Calu3 (cell line): ENCODE results near the gene FAM241A. TPM values are rescaled to one million over a fixed set of nuclear protein-coding genes. Genes with fewer than 3 reads are reported as not detected.

ENCODE experiments used
- BruUV-seq: library from RNA; stranded (reverse); fragments of 400-500 nt; replicated peaks from 2 replicates; lab custom pipeline; 2021; lab: Mats Ljungman, UMichigan
- CTCF ChIA-PET: fragments of 300-600 bp; sonication (Branson Sonifier 250); formaldehyde crosslinking; loops from one replicate; lab custom pipeline; 2022; ENCODE audit warnings: antibody characterized with exemption; lab: Charles Lee
- DNase-seq: peaks from one replicate; pipeline ENCODE4 v3.0.0; 2022
- H3K27ac Mint-ChIP-seq: one replicate; pipeline ENCODE4 v1.8.0; 2022; ENCODE audit warnings: mixed read lengths; ENCODE audit not compliant: unreplicated experiment
- H3K27me3 Mint-ChIP-seq: one replicate; pipeline ENCODE4 v1.8.0; 2022; ENCODE audit warnings: mixed read lengths; ENCODE audit not compliant: unreplicated experiment
- H3K36me3 Mint-ChIP-seq: one replicate; pipeline ENCODE4 v1.8.0; 2022; ENCODE audit warnings: mild to moderate bottlenecking, moderate library complexity, mixed read lengths; ENCODE audit not compliant: insufficient read depth, unreplicated experiment
- H3K4me1 Mint-ChIP-seq: one replicate; pipeline ENCODE4 v1.8.0; 2022; ENCODE audit warnings: mild to moderate bottlenecking, low read depth, mixed read lengths; ENCODE audit not compliant: unreplicated experiment
- H3K4me3 Mint-ChIP-seq: one replicate; pipeline ENCODE4 v1.8.0; 2022; ENCODE audit warnings: mild to moderate bottlenecking, low read depth, moderate library complexity, mixed read lengths; ENCODE audit not compliant: unreplicated experiment
- H3K9me3 Mint-ChIP-seq: one replicate; pipeline ENCODE4 v1.8.0; 2022; ENCODE audit warnings: low read depth, mixed read lengths; ENCODE audit not compliant: unreplicated experiment
- CTCF ChIP-seq: fragments of 200-600 bp; IDR thresholded peaks from one replicate; pipeline ENCODE4 v1.8.0; 2022; ENCODE audit warnings: antibody characterized with exemption; ENCODE audit not compliant: unreplicated experiment
- intact Hi-C: fragments of 100-400 bp; cut with micrococcal nuclease; formaldehyde crosslinking; loops from one replicate; pipeline ENCODE4 v1.10.0; 2022; ENCODE audit not compliant: unreplicated experiment
- total RNA-seq: library from RNA; stranded (reverse); gene quantifications from 2 replicates; pipeline ENCODE4 v1.2.3, GENCODE V29; 2022

FAM241A gene
- total RNA-seq, 1 experiment from 2014 or later = 1.6 TPM

DNA sequence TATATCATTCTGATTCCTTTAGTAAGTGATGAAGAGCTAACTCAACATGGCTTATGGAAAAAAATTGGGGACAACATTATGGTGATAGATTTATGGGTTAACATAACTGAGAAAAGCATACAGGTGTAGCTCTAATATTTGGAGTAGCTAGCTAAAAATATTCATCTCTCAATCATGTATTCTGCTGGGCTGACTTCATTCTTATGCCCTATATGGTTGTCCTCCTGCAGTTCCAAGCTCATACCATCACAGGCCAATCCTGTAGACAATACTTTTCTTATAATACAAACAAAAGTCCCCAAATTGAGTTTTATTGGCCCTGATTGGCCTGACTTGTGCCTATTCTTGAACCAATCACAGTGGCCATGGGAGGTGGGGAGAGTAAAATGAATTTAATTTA is 6.7 kb upstream of the FAM241A start:
- CTCF ChIA-PET = no interaction called here
- H3K27ac Mint-ChIP-seq = no peak overlapping the region
- no peak for TF ChIP-seq CTCF
- intact Hi-C loops = no loop called here
- H3K4me3 Mint-ChIP-seq = no peak overlapping the region
- no peaks in the 10 kb centered on the region for H3K4me1 Mint-ChIP-seq
- H3K36me3 Mint-ChIP-seq = no peaks in the 10 kb centered on the region
- no peaks in the 10 kb centered on the region for H3K27me3 Mint-ChIP-seq
- no peaks in the 10 kb centered on the region for H3K9me3 Mint-ChIP-seq
- no peak for DNase-seq
- no TSS peak for BruUV-seq

GRCh38 chr4:112140536-112140935 is 4.7 kb upstream of the FAM241A start:
- Mint-ChIP-seq H3K4me1 (peaks cover 8% of the 10 kb centered on the region), H3K27ac (no peak overlapping the region)
- CTCF ChIA-PET = no interaction called here

DNA sequence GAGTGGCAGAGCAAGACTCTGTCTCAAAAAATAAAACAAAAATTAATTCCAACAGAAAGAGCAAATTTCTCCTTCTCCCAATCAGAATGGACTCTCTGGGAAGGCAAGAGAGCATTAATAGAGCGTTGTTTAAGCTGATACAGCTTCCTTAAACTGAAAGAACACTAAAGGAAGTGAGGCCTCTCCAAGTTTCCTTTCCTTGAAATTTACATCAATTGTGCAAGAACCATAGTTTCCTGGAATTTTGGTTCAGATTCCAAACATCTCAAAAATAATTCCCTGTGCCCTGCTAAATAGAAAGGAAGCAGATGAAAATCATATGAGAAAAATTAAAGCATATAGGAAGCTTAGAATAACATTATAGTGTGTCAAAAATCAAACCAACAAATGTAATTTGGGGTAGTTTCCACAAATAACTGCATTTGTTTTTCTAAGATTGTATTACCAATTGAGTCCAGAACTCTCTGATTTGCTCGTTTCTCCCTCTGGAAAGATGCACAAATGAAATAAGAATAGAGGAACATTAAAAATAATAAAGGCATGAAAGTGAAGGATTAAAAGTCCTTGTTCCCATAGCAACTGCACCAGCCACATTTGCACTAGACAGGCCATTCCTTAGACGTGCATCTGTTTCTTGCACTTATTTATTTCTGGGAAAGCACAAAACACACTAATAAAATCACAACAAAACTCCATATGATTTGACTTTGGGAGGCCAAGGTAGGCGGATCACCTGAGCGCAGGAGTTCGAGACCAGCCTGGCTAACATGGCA is 3.7 kb upstream of the FAM241A start:
- CTCF ChIA-PET = no interaction called here
- Mint-ChIP-seq H3K4me3 (no peak overlapping the region), H3K9me3 (no peaks in the 10 kb centered on the region), H3K27ac (no peak overlapping the region), H3K27me3 (no peaks in the 10 kb centered on the region), H3K36me3 (peaks cover 14% of the 10 kb centered on the region), H3K4me1 (peaks cover 8% of the 10 kb centered on the region)
- no TSS peak for BruUV-seq
- no peak for DNase-seq
- no peak for TF ChIP-seq CTCF
- intact Hi-C loops = no loop called here

More at GRCh38 chr4:112140536-112140935, 4.7 kb upstream of the FAM241A start:
- DNase-seq = no peak
- Mint-ChIP-seq H3K36me3 (peaks cover 4% of the 10 kb centered on the region), H3K4me3 (no peak overlapping the region), H3K27me3 (no peaks in the 10 kb centered on the region), H3K9me3 (no peaks in the 10 kb centered on the region)
- BruUV-seq = no TSS peak
- intact Hi-C loops = no loop called here
- TF ChIP-seq CTCF = no peak

DNA sequence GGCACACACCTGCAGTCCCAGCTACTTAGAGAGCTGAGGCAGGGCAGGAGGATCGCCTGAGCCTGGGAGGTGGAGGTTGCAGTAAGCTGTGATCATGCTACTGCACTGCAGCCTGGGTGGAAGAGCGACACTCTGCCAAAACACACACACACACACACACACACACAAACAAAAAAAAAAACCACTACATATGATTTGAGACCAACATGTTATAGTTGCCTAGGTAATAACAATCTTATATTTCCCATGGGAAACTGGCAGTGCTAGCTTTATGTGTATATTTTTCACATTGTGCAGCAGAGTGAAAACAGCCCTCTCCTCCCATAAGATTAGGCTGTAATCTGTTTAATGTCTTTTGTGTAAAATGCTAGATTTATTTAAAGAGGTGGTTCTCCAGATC is 3.1 kb upstream of the FAM241A start:
- BruUV-seq = no TSS peak
- H3K4me3 Mint-ChIP-seq = no peak overlapping the region
- H3K9me3 Mint-ChIP-seq = no peaks in the 10 kb centered on the region
- H3K27me3 Mint-ChIP-seq = no peaks in the 10 kb centered on the region
- no peak for TF ChIP-seq CTCF
- H3K27ac Mint-ChIP-seq = no peak overlapping the region
- peaks cover 8% of the 10 kb centered on the region for H3K4me1 Mint-ChIP-seq
- peaks cover 17% of the 10 kb centered on the region for H3K36me3 Mint-ChIP-seq
- CTCF ChIA-PET = no interaction called here
- intact Hi-C loops = no loop called here
- no peak for DNase-seq
